DMS53 treated with DMSO at 0.1 percent for 48 hours (cell line): ENCODE results near the gene LRRC8C.
A peak's percentile ranks its signal among the peaks of the same experiment; 100 is the strongest.
"Not testable (repeated sequence)": the region's sequence is repeated elsewhere in the genome, so short reads cannot be mapped to it uniquely, and the experiment has no call there.

Experiments used
- DNase-seq: peaks from one replicate; lab custom pipeline; 2025; ENCODE audit not compliant: unreplicated experiment; lab: John Stamatoyannopoulos, UW

LRRC8C gene

GRCh38 chr1:89607586-89608318 is 25.2 kb upstream of the LRRC8C start:
- no peak for DNase-seq

GRCh38 chr1:89608319-89608983 is 24.5 kb upstream of the LRRC8C start:
- no peak for DNase-seq

GRCh38 chr1:89608984-89609725 is 23.8 kb upstream of the LRRC8C start:
- DNase-seq = no peak

GRCh38 chr1:89609781-89610456 is 23.0 kb upstream of the LRRC8C start:
- no peak for DNase-seq

GRCh38 chr1:89610457-89611011 is 22.4 kb upstream of the LRRC8C start:
- no peak for DNase-seq

GRCh38 chr1:89611721-89612120 is 21.2 kb upstream of the LRRC8C start:
- no peak for DNase-seq

- no peak for DNase-seq
These were observed 19.0 kb upstream of the LRRC8C start for GRCh38 chr1:89613928-89614327.

GRCh38 chr1:89615676-89616598 is 17.0 kb upstream of the LRRC8C start:
- peak; percentile 13 for DNase-seq

- no peak for DNase-seq
These were observed 15.9 kb upstream of the LRRC8C start for GRCh38 chr1:89616844-89617627.

- DNase-seq = no peak
These were observed 12.3 kb upstream of the LRRC8C start for GRCh38 chr1:89620664-89621063.

GRCh38 chr1:89622895-89623294 is 10.0 kb upstream of the LRRC8C start:
- no peak for DNase-seq

GRCh38 chr1:89624314-89624713 is 8.6 kb upstream of the LRRC8C start:
- DNase-seq = no peak

- no peak for DNase-seq
These were observed 8.1 kb upstream of the LRRC8C start for GRCh38 chr1:89624715-89625323.

- no peak for DNase-seq
These were observed 5.3 kb upstream of the LRRC8C start for GRCh38 chr1:89627596-89627962.

GRCh38 chr1:89629146-89629545 is 3.8 kb upstream of the LRRC8C start:
- no peak for DNase-seq

GRCh38 chr1:89629600-89629999 is 3.3 kb upstream of the LRRC8C start:
- not testable (repeated sequence) for DNase-seq

GRCh38 chr1:89630048-89630447 is 2.9 kb upstream of the LRRC8C start:
- DNase-seq = no peak

GRCh38 chr1:89631816-89632656 is 884 bp upstream of the LRRC8C start:
- DNase-seq = no peak
